ENCODE measurements around the gene GPC5.

GPC5 gene

GRCh38 chr13:91648012-91648411, 249.6 kb downstream of the GPC5 start:
- H3K27me3 ChIP-seq (ENCODE audit: control insufficient read depth in 1 of 2, insufficient read depth in 1 of 2, low read length in 2 of 2): no peaks in the 10 kb centered on the region
- no peak overlapping the region for H3K4me2 ChIP-seq (ENCODE audit: low read length, poor library complexity, severe bottlenecking)
- H2AK5ac ChIP-seq (ENCODE audit: low read length, severe bottlenecking): no peak overlapping the region
- no peak overlapping the region for H3K27ac ChIP-seq (ENCODE audit: low read length, poor library complexity, severe bottlenecking)
- no peaks in the 10 kb centered on the region for H3K4me1 ChIP-seq (ENCODE audit: control insufficient read depth, insufficient read depth, low read depth, low read length)
- H3K4me3 ChIP-seq (ENCODE audit: insufficient read depth in 1 of 2, low read depth in 1 of 2, low read length in 2 of 2): no peak overlapping the region
- no peaks in the 10 kb centered on the region for H3K9me3 ChIP-seq (ENCODE audit: control insufficient read depth, low read length)
- H3K36me3 ChIP-seq (ENCODE audit: control insufficient read depth in 1 of 2, insufficient read depth in 2 of 2, low read depth in 1 of 2, low read length in 2 of 2): no peaks in the 10 kb centered on the region
- no peak overlapping the region for H2AFZ ChIP-seq (ENCODE audit: low read depth, low read length)
- no peak overlapping the region for H3K18ac ChIP-seq (ENCODE audit: low read depth in 1 of 2, low read length in 2 of 2)
- no peak overlapping the region for H4K8ac ChIP-seq (ENCODE audit: low read length)
- H4K91ac ChIP-seq (ENCODE audit: low read length): no peak overlapping the region
- no peaks in the 10 kb centered on the region for H3K79me1 ChIP-seq (replicated peaks; ENCODE audit: low read length, poor library complexity, severe bottlenecking)
- no peak overlapping the region for H3K9ac ChIP-seq (ENCODE audit: low read length)
- H3K4ac ChIP-seq (ENCODE audit: low read depth in 1 of 2, low read length in 2 of 2): no peak overlapping the region
- H3K14ac ChIP-seq (ENCODE audit: low read length in 2 of 2): no peak overlapping the region
- no peak overlapping the region for H2BK120ac ChIP-seq (ENCODE audit: low read depth, low read length)
- no peak overlapping the region for H3K23ac ChIP-seq (ENCODE audit: low read length in 2 of 2)
- H2BK12ac ChIP-seq (ENCODE audit: low read length in 2 of 2): no peak overlapping the region
- no peak for DNase-seq
- H2BK15ac ChIP-seq (ENCODE audit: low read depth, poor library complexity, severe bottlenecking): no peak overlapping the region
- no peak overlapping the region for H2BK5ac ChIP-seq (ENCODE audit: low read depth, low read length, poor library complexity, severe bottlenecking)

GRCh38 chr13:91649456-91649855, 251.0 kb downstream of the GPC5 start:
- no peak overlapping the region for H3K23ac ChIP-seq (ENCODE audit: low read length in 2 of 2)
- no peak overlapping the region for H4K8ac ChIP-seq (ENCODE audit: low read length)
- no peak overlapping the region for H2BK120ac ChIP-seq (ENCODE audit: low read depth, low read length)
- no peak overlapping the region for H2BK5ac ChIP-seq (ENCODE audit: low read depth, low read length, poor library complexity, severe bottlenecking)
- no peak overlapping the region for H3K14ac ChIP-seq (ENCODE audit: low read length in 2 of 2)
- no peaks in the 10 kb centered on the region for H3K9me3 ChIP-seq (ENCODE audit: control insufficient read depth, low read length)
- H2AK5ac ChIP-seq (ENCODE audit: low read length, severe bottlenecking): no peak overlapping the region
- H3K79me1 ChIP-seq (replicated peaks; ENCODE audit: low read length, poor library complexity, severe bottlenecking): no peaks in the 10 kb centered on the region
- no peak overlapping the region for H3K4ac ChIP-seq (ENCODE audit: low read depth in 1 of 2, low read length in 2 of 2)
- H4K91ac ChIP-seq (ENCODE audit: low read length): no peak overlapping the region
- H3K4me3 ChIP-seq (ENCODE audit: insufficient read depth in 1 of 2, low read depth in 1 of 2, low read length in 2 of 2): no peak overlapping the region
- no peak overlapping the region for H2AFZ ChIP-seq (ENCODE audit: low read depth, low read length)
- no peak overlapping the region for H3K9ac ChIP-seq (ENCODE audit: low read length)
- H3K36me3 ChIP-seq (ENCODE audit: control insufficient read depth in 1 of 2, insufficient read depth in 2 of 2, low read depth in 1 of 2, low read length in 2 of 2): no peaks in the 10 kb centered on the region
- no peak overlapping the region for H2BK12ac ChIP-seq (ENCODE audit: low read length in 2 of 2)
- 97% methylated on average over 2 of the region's 2 CpGs for WGBS
- H3K18ac ChIP-seq (ENCODE audit: low read depth in 1 of 2, low read length in 2 of 2): no peak overlapping the region
- no peak overlapping the region for H3K27ac ChIP-seq (ENCODE audit: low read length, poor library complexity, severe bottlenecking)
- no peak for DNase-seq
- H2BK15ac ChIP-seq (ENCODE audit: low read depth, poor library complexity, severe bottlenecking): no peak overlapping the region
- no peak overlapping the region for H3K4me2 ChIP-seq (ENCODE audit: low read length, poor library complexity, severe bottlenecking)
- H3K4me1 ChIP-seq (ENCODE audit: control insufficient read depth, insufficient read depth, low read depth, low read length): no peaks in the 10 kb centered on the region
- H3K27me3 ChIP-seq (ENCODE audit: control insufficient read depth in 1 of 2, insufficient read depth in 1 of 2, low read length in 2 of 2): no peaks in the 10 kb centered on the region

GRCh38 chr13:91652404-91653301, 254.2 kb downstream of the GPC5 start:
- Histone ChIP-seq H2BK5ac (ENCODE audit: low read depth, low read length, poor library complexity, severe bottlenecking) (no peak overlapping the region), H3K4ac (ENCODE audit: low read depth in 1 of 2, low read length in 2 of 2) (no peak overlapping the region), H3K79me1 (replicated peaks; ENCODE audit: low read length, poor library complexity, severe bottlenecking) (no peaks in the 10 kb centered on the region), H4K91ac (ENCODE audit: low read length) (no peak overlapping the region), H3K14ac (ENCODE audit: low read length in 2 of 2) (no peak overlapping the region), H2AFZ (ENCODE audit: low read depth, low read length) (no peak overlapping the region), H2BK12ac (ENCODE audit: low read length in 2 of 2) (no peak overlapping the region), H3K27ac (ENCODE audit: low read length, poor library complexity, severe bottlenecking) (no peak overlapping the region), H3K23ac (ENCODE audit: low read length in 2 of 2) (no peak overlapping the region), H4K8ac (ENCODE audit: low read length) (no peak overlapping the region), H2AK5ac (ENCODE audit: low read length, severe bottlenecking) (no peak overlapping the region), H3K4me2 (ENCODE audit: low read length, poor library complexity, severe bottlenecking) (no peak overlapping the region), H2BK120ac (ENCODE audit: low read depth, low read length) (no peak overlapping the region), H3K36me3 (ENCODE audit: control insufficient read depth in 1 of 2, insufficient read depth in 2 of 2, low read depth in 1 of 2, low read length in 2 of 2) (no peaks in the 10 kb centered on the region), H3K9me3 (ENCODE audit: control insufficient read depth, low read length) (no peaks in the 10 kb centered on the region), H2BK15ac (ENCODE audit: low read depth, poor library complexity, severe bottlenecking) (no peak overlapping the region), H3K9ac (ENCODE audit: low read length) (no peak overlapping the region), H3K4me1 (ENCODE audit: control insufficient read depth, insufficient read depth, low read depth, low read length) (no peaks in the 10 kb centered on the region), H3K4me3 (ENCODE audit: insufficient read depth in 1 of 2, low read depth in 1 of 2, low read length in 2 of 2) (no peak overlapping the region), H3K18ac (ENCODE audit: low read depth in 1 of 2, low read length in 2 of 2) (no peak overlapping the region), H3K27me3 (ENCODE audit: control insufficient read depth in 1 of 2, insufficient read depth in 1 of 2, low read length in 2 of 2) (no peaks in the 10 kb centered on the region)
- no peak for DNase-seq
- 84% methylated on average over 5 of the region's 10 CpGs for WGBS

GRCh38 chr13:91655731-91656130, 257.3 kb downstream of the GPC5 start:
- Histone ChIP-seq H4K91ac (ENCODE audit: low read length) (no peak overlapping the region), H3K27ac (ENCODE audit: low read length, poor library complexity, severe bottlenecking) (no peak overlapping the region), H2BK15ac (ENCODE audit: low read depth, poor library complexity, severe bottlenecking) (no peak overlapping the region), H2AK5ac (ENCODE audit: low read length, severe bottlenecking) (no peak overlapping the region), H3K4me3 (ENCODE audit: insufficient read depth in 1 of 2, low read depth in 1 of 2, low read length in 2 of 2) (no peak overlapping the region), H3K9ac (ENCODE audit: low read length) (no peak overlapping the region), H3K9me3 (ENCODE audit: control insufficient read depth, low read length) (no peaks in the 10 kb centered on the region), H3K27me3 (ENCODE audit: control insufficient read depth in 1 of 2, insufficient read depth in 1 of 2, low read length in 2 of 2) (no peaks in the 10 kb centered on the region), H3K23ac (ENCODE audit: low read length in 2 of 2) (no peak overlapping the region), H3K4ac (ENCODE audit: low read depth in 1 of 2, low read length in 2 of 2) (no peak overlapping the region), H3K79me1 (replicated peaks; ENCODE audit: low read length, poor library complexity, severe bottlenecking) (no peaks in the 10 kb centered on the region), H3K18ac (ENCODE audit: low read depth in 1 of 2, low read length in 2 of 2) (no peak overlapping the region), H3K4me1 (ENCODE audit: control insufficient read depth, insufficient read depth, low read depth, low read length) (no peaks in the 10 kb centered on the region), H4K8ac (ENCODE audit: low read length) (no peak overlapping the region), H3K4me2 (ENCODE audit: low read length, poor library complexity, severe bottlenecking) (no peak overlapping the region), H2BK5ac (ENCODE audit: low read depth, low read length, poor library complexity, severe bottlenecking) (no peak overlapping the region), H2BK12ac (ENCODE audit: low read length in 2 of 2) (no peak overlapping the region), H2BK120ac (ENCODE audit: low read depth, low read length) (no peak overlapping the region), H3K36me3 (ENCODE audit: control insufficient read depth in 1 of 2, insufficient read depth in 2 of 2, low read depth in 1 of 2, low read length in 2 of 2) (no peaks in the 10 kb centered on the region), H2AFZ (ENCODE audit: low read depth, low read length) (no peak overlapping the region), H3K14ac (ENCODE audit: low read length in 2 of 2) (no peak overlapping the region)
- no peak for DNase-seq
- WGBS: 95% methylated on average over 4 of the region's 4 CpGs
